ENCODE measurements around the gene XK. TPM values are rescaled to one million over a fixed set of nuclear protein-coding genes. Genes with fewer than 3 reads are reported as not detected.

XK gene
- total and polyA plus RNA-seq, 2 donors from 2014 or later = 0.73 to 1.3 TPM

DNA sequence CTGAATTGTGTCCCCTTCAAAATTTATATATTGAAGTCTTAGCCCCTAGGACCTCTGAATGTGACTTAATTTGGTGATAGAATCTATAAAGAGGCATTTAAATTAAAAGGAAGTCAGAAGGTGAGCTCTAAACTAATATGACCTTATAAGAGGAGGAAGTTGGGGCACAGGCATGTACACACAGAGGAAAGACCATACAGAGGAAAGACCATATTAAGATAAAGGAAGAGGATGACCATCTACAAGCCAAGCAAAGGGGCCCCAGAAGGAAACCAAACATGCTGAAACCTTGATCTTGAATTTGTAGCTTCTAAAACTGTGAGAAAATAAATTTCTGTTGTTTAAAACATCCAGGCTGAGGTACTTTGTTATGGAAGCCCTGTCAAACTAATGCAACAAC is 67.3 kb downstream of the XK start:
- intact Hi-C loops (cut with DNase I) = loop anchor here (10.0 kb wide), 1 partner anchor 62 kb away; no protein-coding TSS in a partner anchor
- Histone ChIP-seq H3K27ac (ENCODE audit: low read depth in 2 of 2, low read length in 2 of 2) (no peak overlapping the region), H3K9me3 (ENCODE audit: control insufficient read depth in 2 of 3, insufficient read depth in 1 of 3, low read length in 3 of 3) (no peaks in the 10 kb centered on the region), H3K4me1 (ENCODE audit: control insufficient read depth in 2 of 3, insufficient read depth in 2 of 3, low read depth in 1 of 3, low read length in 3 of 3) (no peaks in the 10 kb centered on the region), H3K4me3 (ENCODE audit: low read length in 3 of 3) (no peak overlapping the region), H3K9ac (ENCODE audit: low read length in 3 of 3) (no peak overlapping the region), H3K27me3 (ENCODE audit: control insufficient read depth, insufficient read depth, low read length) (no peaks in the 10 kb centered on the region), H3K36me3 (ENCODE audit: control insufficient read depth in 2 of 3, insufficient read depth in 3 of 3, low read length in 3 of 3) (no peaks in the 10 kb centered on the region)
- DNase-seq (no peak), FAIRE-seq (no peak)
- TF ChIP-seq, protein P1, sequence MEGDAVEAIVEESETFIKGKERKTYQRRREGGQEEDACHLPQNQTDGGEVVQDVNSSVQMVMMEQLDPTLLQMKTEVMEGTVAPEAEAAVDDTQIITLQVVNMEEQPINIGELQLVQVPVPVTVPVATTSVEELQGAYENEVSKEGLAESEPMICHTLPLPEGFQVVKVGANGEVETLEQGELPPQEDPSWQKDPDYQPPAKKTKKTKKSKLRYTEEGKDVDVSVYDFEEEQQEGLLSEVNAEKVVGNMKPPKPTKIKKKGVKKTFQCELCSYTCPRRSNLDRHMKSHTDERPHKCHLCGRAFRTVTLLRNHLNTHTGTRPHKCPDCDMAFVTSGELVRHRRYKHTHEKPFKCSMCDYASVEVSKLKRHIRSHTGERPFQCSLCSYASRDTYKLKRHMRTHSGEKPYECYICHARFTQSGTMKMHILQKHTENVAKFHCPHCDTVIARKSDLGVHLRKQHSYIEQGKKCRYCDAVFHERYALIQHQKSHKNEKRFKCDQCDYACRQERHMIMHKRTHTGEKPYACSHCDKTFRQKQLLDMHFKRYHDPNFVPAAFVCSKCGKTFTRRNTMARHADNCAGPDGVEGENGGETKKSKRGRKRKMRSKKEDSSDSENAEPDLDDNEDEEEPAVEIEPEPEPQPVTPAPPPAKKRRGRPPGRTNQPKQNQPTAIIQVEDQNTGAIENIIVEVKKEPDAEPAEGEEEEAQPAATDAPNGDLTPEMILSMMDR (IDR thresholded peaks at IDR 0.05; ENCODE audit: borderline replicate concordance, extremely low read depth, insufficient read depth) = no peak

DNA sequence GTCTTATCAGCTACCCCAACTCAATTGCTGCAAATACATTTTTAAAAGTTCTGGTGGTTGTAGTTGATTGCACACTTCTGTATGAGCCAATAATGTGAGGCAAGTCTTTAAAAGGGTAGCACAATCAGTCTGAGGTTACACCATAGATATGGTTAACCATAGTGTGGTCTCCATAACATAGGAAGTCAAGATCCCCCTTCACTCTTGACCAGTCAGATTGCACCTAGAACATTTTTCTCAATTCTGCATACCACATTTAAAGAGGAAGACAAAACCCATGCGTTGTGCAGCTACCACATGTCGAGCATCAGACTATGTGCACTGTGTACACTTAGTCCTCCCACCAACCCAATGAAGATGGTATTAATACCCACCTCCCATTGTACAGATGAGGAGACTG is 67.8 kb downstream of the XK start:
- no peaks in the 10 kb centered on the region for H3K27me3 ChIP-seq (ENCODE audit: control insufficient read depth, insufficient read depth, low read length)
- H3K4me3 ChIP-seq (ENCODE audit: low read length in 3 of 3) = no peak overlapping the region
- FAIRE-seq = no peak
- no peaks in the 10 kb centered on the region for H3K9me3 ChIP-seq (ENCODE audit: control insufficient read depth in 2 of 3, insufficient read depth in 1 of 3, low read length in 3 of 3)
- no peaks in the 10 kb centered on the region for H3K4me1 ChIP-seq (ENCODE audit: control insufficient read depth in 2 of 3, insufficient read depth in 2 of 3, low read depth in 1 of 3, low read length in 3 of 3)
- no peak overlapping the region for H3K27ac ChIP-seq (ENCODE audit: low read depth in 2 of 2, low read length in 2 of 2)
- no peak overlapping the region for H3K9ac ChIP-seq (ENCODE audit: low read length in 3 of 3)
- H3K36me3 ChIP-seq (ENCODE audit: control insufficient read depth in 2 of 3, insufficient read depth in 3 of 3, low read length in 3 of 3) = no peaks in the 10 kb centered on the region
- intact Hi-C loops (cut with DNase I) = loop anchor here (10.0 kb wide), 1 partner anchor 61 kb away; no protein-coding TSS in a partner anchor
- no peak for DNase-seq
- TF ChIP-seq, protein P1 (IDR thresholded peaks at IDR 0.05; ENCODE audit: borderline replicate concordance, extremely low read depth, insufficient read depth) = no peak

DNA sequence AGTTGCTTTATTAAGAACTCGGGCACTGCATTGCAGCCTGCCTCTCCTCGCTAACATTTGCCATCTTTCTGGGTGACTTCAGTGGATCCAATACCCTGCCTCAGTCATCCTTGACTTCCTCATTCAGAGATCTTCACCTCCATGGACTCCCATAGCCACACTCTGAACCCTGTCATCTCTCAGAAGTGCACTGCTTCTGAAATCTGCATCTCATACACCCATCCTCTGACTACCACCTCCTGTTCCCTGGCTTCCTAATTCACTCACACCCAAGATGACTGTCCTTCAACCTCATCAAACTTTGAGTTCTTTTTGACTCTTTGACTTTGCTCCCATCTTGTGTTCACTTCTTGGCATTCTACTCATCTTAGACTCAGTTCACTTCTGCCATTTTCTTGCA is 68.9 kb downstream of the XK start:
- Histone ChIP-seq H3K4me3 (ENCODE audit: low read length in 3 of 3) (no peak overlapping the region), H3K36me3 (ENCODE audit: control insufficient read depth in 2 of 3, insufficient read depth in 3 of 3, low read length in 3 of 3) (no peaks in the 10 kb centered on the region), H3K27ac (ENCODE audit: low read depth in 2 of 2, low read length in 2 of 2) (no peak overlapping the region), H3K9ac (ENCODE audit: low read length in 3 of 3) (no peak overlapping the region), H3K9me3 (ENCODE audit: control insufficient read depth in 2 of 3, insufficient read depth in 1 of 3, low read length in 3 of 3) (no peaks in the 10 kb centered on the region), H3K4me1 (ENCODE audit: control insufficient read depth in 2 of 3, insufficient read depth in 2 of 3, low read depth in 1 of 3, low read length in 3 of 3) (no peaks in the 10 kb centered on the region), H3K27me3 (ENCODE audit: control insufficient read depth, insufficient read depth, low read length) (no peaks in the 10 kb centered on the region)
- DNase-seq (no peak), FAIRE-seq (no peak)
- TF ChIP-seq, protein P1 (IDR thresholded peaks at IDR 0.05; ENCODE audit: borderline replicate concordance, extremely low read depth, insufficient read depth) = no peak
- intact Hi-C loops (cut with DNase I) = loop anchor here (10.0 kb wide), 1 partner anchor 60 kb away; no protein-coding TSS in a partner anchor

DNA sequence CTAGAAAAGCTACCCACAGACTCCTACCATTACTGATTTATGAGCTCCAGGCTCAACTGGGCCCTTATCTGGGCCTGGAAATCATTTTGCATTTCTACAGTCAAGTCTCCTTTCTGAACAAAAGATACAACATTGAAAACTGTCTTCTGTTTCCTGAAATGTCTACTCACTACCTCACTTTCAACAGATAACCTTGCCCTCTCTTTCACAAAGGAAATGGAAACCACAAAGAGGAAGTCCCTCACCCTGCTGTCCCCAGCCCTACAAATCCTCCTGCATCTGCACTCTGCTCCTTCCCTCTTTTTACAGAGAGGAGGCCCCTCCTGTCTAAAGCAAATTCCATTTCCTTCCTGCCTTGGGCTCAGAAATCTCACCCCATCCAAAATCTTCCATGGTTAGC is 69.4 kb downstream of the XK start:
- TF ChIP-seq, protein P1 (IDR thresholded peaks at IDR 0.05; ENCODE audit: borderline replicate concordance, extremely low read depth, insufficient read depth) = no peak
- DNase-seq (no peak), FAIRE-seq (no peak)
- Histone ChIP-seq H3K4me1 (ENCODE audit: control insufficient read depth in 2 of 3, insufficient read depth in 2 of 3, low read depth in 1 of 3, low read length in 3 of 3) (no peaks in the 10 kb centered on the region), H3K9me3 (ENCODE audit: control insufficient read depth in 2 of 3, insufficient read depth in 1 of 3, low read length in 3 of 3) (no peaks in the 10 kb centered on the region), H3K36me3 (ENCODE audit: control insufficient read depth in 2 of 3, insufficient read depth in 3 of 3, low read length in 3 of 3) (no peaks in the 10 kb centered on the region), H3K27me3 (ENCODE audit: control insufficient read depth, insufficient read depth, low read length) (no peaks in the 10 kb centered on the region), H3K27ac (ENCODE audit: low read depth in 2 of 2, low read length in 2 of 2) (no peak overlapping the region), H3K4me3 (ENCODE audit: low read length in 3 of 3) (no peak overlapping the region), H3K9ac (ENCODE audit: low read length in 3 of 3) (no peak overlapping the region)
- intact Hi-C loops (cut with DNase I) = loop anchor here (10.0 kb wide), 1 partner anchor 60 kb away; no protein-coding TSS in a partner anchor
